ENCODE data around the gene SOX9. TPM values are rescaled to one million over a fixed set of nuclear protein-coding genes. Genes with fewer than 3 reads are reported as not detected.

Gene SOX9
- total and polyA plus RNA-seq, 2 experiments from 2014 or later, result 36.9 to 87.3 TPM

DNA sequence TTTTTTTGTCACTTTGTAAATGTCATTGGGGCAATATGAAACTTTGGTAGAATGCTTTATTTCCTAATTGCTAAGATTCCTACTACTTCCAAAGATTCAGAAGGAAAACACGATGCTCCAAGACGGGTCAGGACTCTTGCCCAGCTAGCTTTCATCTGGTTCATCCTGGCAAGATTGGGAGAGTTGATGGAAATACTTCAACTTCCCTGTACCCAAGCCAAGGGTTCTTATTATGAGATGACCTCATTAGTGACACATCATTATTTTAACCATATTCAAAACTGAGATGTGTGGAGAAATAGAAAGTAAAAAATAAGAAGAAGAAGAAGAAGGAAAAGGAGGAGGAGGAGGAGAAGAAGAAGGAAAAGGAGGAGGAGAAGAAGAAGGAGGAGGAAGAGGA lies 25.6 kb downstream of the SOX9 start:
- no peaks in the 10 kb centered on the region for H4K20me1 ChIP-seq (ENCODE audit: insufficient read depth, poor library complexity, severe bottlenecking)
- no peaks in the 10 kb centered on the region for H3K9me3 ChIP-seq (ENCODE audit: low read depth)
- no peaks in the 10 kb centered on the region for H3K27me3 ChIP-seq
- H3K9me2 ChIP-seq (replicated peaks; ENCODE audit: insufficient read depth), result no peaks in the 10 kb centered on the region
- WGBS (ENCODE audit: low lambda C conversion rate, missing lambda C conversion rate), result 94% methylated on average over 2 of the region's 2 CpGs
- H3K4me3 ChIP-seq, result no peak overlapping the region
- H2AFZ ChIP-seq, result no peak overlapping the region
- no peak for TF ChIP-seq EZH2 (IDR thresholded peaks at IDR 0.05; ENCODE audit: borderline replicate concordance)
- TF ChIP-seq EZH2phosphoT487 (IDR thresholded peaks at IDR 0.05; ENCODE audit: low read depth, severe bottlenecking, unreplicated experiment), result no peak
- TF ChIP-seq, protein P1, sequence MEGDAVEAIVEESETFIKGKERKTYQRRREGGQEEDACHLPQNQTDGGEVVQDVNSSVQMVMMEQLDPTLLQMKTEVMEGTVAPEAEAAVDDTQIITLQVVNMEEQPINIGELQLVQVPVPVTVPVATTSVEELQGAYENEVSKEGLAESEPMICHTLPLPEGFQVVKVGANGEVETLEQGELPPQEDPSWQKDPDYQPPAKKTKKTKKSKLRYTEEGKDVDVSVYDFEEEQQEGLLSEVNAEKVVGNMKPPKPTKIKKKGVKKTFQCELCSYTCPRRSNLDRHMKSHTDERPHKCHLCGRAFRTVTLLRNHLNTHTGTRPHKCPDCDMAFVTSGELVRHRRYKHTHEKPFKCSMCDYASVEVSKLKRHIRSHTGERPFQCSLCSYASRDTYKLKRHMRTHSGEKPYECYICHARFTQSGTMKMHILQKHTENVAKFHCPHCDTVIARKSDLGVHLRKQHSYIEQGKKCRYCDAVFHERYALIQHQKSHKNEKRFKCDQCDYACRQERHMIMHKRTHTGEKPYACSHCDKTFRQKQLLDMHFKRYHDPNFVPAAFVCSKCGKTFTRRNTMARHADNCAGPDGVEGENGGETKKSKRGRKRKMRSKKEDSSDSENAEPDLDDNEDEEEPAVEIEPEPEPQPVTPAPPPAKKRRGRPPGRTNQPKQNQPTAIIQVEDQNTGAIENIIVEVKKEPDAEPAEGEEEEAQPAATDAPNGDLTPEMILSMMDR (IDR thresholded peaks at IDR 0.05; ENCODE audit: poor library complexity), result no peak
- H3K4me1 ChIP-seq (ENCODE audit: insufficient read depth), result peaks cover 3% of the 10 kb centered on the region
- H3K36me3 ChIP-seq (replicated peaks; ENCODE audit: insufficient read depth, low read depth), result no peaks in the 10 kb centered on the region
- no peak overlapping the region for H3K27ac ChIP-seq
- DNase-seq (ENCODE audit: low spot score), result no peak
- no peak overlapping the region for H3K4me2 ChIP-seq
- no peaks in the 10 kb centered on the region for H3K79me2 ChIP-seq

DNA sequence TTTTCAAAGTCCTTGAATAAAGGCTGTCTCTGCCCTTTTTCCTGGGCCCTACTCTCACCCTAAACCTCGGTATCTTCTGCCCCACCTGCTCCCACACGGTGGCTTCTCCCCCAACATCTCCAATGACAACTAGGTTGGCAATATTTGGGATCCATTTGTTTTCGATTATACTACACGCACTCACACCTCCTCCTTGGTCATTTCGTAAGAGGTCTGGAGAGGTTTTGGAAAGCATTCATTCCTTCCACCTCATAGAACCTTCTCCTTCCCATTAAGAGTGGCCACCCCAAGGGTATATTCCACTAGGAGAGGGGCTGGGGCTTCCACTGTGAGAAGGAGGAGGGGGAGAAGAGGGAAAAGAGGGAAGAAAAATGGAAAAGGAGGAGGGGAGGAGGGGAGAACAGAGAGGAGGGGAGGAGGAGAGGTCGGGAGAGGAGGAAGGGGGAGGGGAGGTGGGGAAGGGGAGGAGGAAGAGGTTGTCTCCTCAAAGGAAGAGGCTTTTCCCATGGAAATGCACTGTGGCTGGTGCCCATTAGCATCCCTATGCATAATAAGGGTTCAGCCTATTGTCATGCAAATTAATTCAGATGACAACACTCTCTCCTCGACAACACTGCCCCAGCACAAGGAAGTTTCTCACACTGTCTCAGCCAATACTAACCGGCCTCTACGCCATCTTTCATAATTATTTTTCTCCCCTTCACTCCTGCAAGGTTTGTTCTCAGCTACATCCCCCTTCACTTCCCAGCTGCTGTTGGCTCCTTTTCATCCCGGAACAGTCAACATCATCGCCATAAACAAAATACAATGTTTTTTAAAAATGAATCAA lies 30.0 kb downstream of the SOX9 start:
- Histone ChIP-seq H3K4me1 (ENCODE audit: insufficient read depth) (peaks cover 10% of the 10 kb centered on the region), H3K4me2 (peak overlapping the region; percentile 60), H3K79me2 (no peaks in the 10 kb centered on the region), H3K9me2 (replicated peaks; ENCODE audit: insufficient read depth) (no peaks in the 10 kb centered on the region), H2AFZ (no peak overlapping the region), H3K27ac (peak overlapping the region; percentile 29), H3K36me3 (replicated peaks; ENCODE audit: insufficient read depth, low read depth) (no peaks in the 10 kb centered on the region), H3K27me3 (no peaks in the 10 kb centered on the region), H3K4me3 (no peak overlapping the region), H3K9me3 (ENCODE audit: low read depth) (no peaks in the 10 kb centered on the region), H4K20me1 (ENCODE audit: insufficient read depth, poor library complexity, severe bottlenecking) (no peaks in the 10 kb centered on the region)
- TF ChIP-seq, protein P1 (IDR thresholded peaks at IDR 0.05; ENCODE audit: poor library complexity), result no peak
- TF ChIP-seq EZH2phosphoT487 (IDR thresholded peaks at IDR 0.05; ENCODE audit: low read depth, severe bottlenecking, unreplicated experiment), result no peak
- no peak for TF ChIP-seq EZH2 (IDR thresholded peaks at IDR 0.05; ENCODE audit: borderline replicate concordance)
- 58% methylated on average over 10 of the region's 11 CpGs for WGBS (ENCODE audit: low lambda C conversion rate, missing lambda C conversion rate)
- DNase-seq (ENCODE audit: low spot score), result no peak

DNA sequence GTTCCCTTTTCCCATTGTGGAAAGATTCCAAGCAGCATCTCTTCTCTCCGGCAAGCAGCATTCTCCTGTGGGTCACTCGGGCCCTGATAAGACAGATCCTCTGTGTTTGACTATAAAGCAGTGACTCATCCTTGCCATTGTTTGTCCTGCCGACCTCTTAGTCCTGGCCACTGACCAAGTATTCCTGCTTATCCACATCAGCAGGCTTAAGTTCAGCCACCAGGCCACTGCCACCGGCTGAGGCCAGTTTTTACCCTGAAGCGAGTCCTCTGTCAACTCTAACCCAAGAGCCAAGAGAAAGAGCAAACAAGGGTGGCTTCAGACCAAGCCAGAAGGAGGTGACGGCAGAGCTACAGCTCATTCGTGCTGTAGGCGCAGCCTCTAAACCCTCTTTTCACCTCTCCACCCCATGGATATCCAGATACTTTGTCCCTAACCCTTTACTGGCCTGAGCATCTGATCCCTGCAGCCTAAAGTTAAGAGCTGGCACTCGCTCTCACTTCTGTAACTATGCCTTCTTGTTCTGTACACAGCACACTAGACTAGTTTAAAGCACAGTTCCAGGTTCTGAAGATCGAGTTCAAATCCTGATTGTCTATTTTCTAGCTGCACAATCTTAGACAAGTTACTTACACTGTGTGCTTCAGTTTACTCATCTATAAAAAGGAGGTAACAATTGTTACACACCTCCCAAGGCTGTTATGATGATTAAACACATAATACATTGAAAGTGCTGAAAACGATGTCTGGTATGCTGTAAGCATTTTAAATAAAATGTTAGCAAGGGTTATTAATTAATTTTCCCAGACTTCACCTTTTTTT lies 31.0 kb downstream of the SOX9 start:
- Histone ChIP-seq H3K4me1 (ENCODE audit: insufficient read depth) (peaks cover 10% of the 10 kb centered on the region), H2AFZ (no peak overlapping the region), H3K27ac (peak overlapping the region; percentile 68), H3K9me2 (replicated peaks; ENCODE audit: insufficient read depth) (no peaks in the 10 kb centered on the region), H3K9me3 (ENCODE audit: low read depth) (no peaks in the 10 kb centered on the region), H3K4me2 (peak overlapping the region; percentile 60), H3K36me3 (replicated peaks; ENCODE audit: insufficient read depth, low read depth) (no peaks in the 10 kb centered on the region), H3K4me3 (no peak overlapping the region), H3K27me3 (no peaks in the 10 kb centered on the region), H3K79me2 (no peaks in the 10 kb centered on the region), H4K20me1 (ENCODE audit: insufficient read depth, poor library complexity, severe bottlenecking) (no peaks in the 10 kb centered on the region)
- TF ChIP-seq EZH2phosphoT487 (IDR thresholded peaks at IDR 0.05; ENCODE audit: low read depth, severe bottlenecking, unreplicated experiment), result no peak
- TF ChIP-seq, protein P1 (IDR thresholded peaks at IDR 0.05; ENCODE audit: poor library complexity), result no peak
- TF ChIP-seq EZH2 (IDR thresholded peaks at IDR 0.05; ENCODE audit: borderline replicate concordance), result no peak
- DNase-seq (ENCODE audit: low spot score), result peak; percentile 74
- 47% methylated on average over 11 of the region's 11 CpGs for WGBS (ENCODE audit: low lambda C conversion rate, missing lambda C conversion rate)

Data from hepatocyte (in vitro differentiated cells).